HG03135 (cell line): ENCODE results near the gene CYP2D6.
"Not testable (repeated sequence)": the region's sequence is repeated elsewhere in the genome, so short reads cannot be mapped to it uniquely, and the experiment has no call there.

ENCODE experiments used
- ATAC-seq: cut with Tn5 transposase; IDR thresholded peaks from one replicate; pipeline ENCODE4 v1.9.1; 2021; ENCODE audit warnings: mild to moderate bottlenecking, moderate library complexity; ENCODE audit not compliant: unreplicated experiment

CYP2D6 gene

DNA sequence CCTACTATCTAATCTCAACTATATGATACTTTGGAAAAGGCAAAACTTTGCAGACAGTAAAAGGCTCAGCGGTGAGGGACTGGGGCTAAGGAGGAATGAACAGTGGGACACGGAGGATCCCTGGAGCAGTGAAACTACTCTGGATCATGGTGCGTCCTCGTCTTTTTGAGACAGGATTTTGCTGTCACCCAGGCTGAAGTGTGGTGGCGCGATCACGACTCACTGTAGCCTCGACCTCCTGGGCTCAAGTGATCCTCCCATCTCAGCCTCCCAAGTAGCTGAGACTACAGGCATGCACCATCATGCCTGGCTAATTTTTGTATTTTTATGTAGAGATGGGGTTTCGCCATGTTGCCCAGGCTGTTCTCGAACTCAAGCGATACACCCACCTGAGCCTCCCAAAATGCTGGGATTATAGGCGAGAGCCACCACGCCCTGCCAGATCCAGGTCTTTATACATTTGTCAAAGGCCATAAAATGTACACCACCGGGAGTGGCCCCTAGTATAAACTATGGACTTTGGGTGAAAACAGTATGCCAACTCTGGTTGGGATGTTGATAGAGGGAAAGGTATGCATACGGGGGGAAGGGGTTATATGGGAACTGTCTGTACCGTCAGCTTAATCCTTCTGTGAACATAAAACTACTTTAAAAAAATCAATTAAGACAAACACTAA is 28.0 kb upstream of the CYP2D6 start:
- no peak for ATAC-seq

DNA sequence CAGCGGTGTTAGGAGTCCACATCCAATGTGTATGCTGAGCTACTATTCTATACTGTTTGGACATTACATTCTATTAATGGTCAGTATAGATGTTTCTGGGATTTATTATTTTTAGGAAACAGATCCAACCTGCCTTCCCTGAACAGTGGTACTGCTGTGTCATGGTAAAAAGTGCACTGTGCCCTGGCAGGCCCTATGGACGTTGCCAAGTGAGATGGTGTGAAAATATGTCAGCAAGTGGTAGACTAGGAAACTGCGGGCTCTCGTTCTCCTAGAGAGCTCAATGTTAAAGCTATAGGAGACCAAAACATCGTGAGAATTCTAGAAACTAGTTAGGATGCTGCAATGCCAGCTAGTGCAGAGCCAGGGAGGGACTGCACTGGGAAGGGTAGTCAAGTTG is 26.0 kb upstream of the CYP2D6 start:
- ATAC-seq: no peak

DNA sequence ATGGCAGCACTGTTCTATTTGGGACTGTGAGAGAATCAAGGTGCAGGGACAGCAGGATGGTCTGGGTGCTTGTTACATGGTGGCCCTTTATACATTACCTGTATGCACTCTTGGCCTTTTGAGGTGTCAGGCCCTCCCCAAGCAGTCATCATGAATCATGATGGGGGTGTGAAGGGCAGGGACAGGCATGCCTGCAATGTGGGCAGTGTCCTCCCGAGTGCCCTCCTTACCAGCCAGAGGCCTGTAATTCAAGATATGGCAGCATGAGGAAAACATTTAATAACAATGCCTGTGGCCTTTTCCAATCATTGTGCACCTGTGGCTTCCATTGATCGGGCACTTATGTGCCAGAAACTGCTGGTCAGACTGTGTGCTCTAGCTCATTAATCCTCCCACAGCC is 25.5 kb upstream of the CYP2D6 start:
- no peak for ATAC-seq

DNA sequence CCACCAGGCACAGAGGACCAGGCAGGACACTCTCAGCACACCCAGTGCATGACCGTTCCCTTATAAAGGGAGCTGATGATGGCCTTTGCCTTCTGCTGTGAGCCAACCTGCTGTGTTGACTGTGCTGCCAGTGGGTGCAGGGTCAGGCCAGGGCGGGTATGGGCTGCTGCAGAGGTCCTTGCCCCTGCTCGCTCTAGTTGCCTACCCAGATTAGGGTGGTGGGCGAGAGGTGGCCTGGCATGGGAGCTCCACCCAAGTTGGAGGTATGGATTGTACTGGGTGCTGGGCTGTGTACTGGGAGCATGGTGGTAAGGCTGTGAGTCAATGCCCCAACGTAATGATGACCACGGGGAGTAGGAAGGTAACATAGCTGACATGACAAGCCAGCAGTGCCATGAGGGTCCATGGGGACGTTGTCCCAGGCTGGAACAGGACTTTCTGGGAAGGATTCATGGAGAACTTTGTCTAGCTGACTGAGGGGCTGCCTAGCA is 24.5 kb upstream of the CYP2D6 start:
- ATAC-seq: no peak

DNA sequence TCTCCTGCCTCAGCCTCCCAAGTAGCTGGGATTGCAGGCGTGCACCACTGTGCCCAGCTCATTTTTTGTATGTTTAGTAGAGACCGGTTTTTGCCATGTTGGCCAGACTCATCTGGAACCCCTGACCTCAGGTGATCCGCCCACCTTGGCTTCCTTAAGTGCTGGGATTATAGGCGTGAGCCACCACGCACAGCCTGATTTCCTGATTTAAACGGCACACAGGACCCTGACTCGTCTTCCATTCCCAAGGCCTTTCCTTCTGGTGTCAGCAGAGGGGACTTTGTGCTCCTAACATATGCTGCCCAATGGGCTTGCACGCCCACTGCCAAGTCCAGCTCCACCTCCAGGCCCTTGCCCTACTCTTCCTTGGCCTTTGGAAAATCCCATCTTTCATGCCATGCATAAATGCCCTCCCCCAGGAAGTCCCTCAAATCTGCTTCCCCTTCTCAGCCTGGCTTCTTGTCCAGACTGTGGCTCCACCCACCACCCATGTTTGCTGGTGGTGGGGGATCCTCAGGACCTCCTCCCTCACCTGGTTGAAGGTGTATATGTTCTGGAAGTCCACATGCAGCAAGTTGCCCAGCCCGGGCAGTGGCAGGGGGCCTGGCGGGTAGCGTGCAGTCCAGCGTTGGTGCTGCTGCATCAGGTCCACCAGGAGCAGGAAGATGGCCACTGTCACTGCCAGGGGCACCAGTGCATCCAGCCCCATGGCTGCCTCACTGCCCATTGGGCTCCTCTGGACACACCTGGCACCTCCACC is 23.9 kb upstream of the CYP2D6 start:
- ATAC-seq: no peak

DNA sequence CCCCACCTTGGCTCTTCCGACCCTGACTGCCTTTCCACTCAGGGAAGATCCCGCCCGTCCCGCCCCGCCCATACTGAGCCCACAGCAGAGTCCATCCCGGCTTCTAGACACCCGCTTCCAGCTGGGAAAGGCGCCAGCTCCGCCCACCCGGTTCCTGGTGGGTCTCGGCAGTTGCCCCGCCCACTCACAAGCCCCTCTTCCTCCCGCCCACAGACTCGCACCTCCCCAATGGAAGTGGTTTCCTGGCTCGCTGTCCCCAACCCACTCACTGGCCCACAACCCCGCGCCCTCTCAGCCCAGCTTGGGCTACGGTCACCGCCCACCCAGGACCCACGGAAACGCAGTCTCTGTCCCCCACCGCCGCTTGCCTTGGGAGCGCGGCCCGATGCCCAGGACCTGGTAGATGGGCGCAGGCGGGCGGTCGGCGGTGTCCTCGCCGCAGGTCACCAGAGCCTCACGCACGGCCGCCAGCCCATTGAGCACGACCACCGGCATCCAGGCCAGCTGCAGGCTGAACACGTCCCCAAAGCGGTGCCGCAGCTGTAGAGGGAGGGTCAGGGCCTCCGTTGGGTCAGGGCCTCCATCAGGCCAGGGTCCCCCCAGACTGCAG is 22.2 kb upstream of the CYP2D6 start:
- ATAC-seq: no peak

DNA sequence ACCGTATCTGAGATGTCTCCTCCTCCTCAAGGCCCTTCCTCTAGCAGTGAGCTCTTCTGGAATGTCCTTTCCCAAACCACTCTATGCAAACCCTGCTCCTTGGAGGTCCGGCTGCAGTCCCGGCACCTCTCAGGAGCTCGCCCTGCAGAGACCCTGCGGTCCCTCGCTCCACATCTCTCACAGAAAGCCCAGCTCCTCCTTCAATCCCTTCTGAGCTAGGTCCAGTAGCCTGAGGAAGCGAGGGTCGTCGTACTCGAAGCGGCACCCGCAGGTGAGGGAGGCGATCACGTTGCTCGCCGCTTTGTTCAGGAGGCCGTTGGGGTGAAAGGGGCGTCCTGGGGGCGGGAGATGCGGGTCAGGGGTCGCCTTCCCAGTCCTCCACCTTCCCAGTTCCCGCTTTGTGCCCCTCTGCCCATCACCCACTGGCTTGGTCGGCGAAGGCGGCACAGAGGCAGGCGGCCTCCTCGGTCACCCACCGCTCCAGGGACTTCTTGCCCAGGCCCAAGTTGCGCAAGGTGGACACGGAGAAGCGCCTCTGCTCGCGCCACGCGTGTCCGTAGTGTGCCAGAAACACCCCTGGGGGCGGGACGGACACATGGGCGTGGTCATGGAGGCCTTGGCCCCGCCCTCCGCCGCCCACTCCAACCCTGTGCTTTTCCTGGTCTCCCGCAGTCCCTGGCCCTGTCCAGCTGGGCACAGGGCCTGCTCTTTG is 21.5 kb upstream of the CYP2D6 start:
- no peak for ATAC-seq

DNA sequence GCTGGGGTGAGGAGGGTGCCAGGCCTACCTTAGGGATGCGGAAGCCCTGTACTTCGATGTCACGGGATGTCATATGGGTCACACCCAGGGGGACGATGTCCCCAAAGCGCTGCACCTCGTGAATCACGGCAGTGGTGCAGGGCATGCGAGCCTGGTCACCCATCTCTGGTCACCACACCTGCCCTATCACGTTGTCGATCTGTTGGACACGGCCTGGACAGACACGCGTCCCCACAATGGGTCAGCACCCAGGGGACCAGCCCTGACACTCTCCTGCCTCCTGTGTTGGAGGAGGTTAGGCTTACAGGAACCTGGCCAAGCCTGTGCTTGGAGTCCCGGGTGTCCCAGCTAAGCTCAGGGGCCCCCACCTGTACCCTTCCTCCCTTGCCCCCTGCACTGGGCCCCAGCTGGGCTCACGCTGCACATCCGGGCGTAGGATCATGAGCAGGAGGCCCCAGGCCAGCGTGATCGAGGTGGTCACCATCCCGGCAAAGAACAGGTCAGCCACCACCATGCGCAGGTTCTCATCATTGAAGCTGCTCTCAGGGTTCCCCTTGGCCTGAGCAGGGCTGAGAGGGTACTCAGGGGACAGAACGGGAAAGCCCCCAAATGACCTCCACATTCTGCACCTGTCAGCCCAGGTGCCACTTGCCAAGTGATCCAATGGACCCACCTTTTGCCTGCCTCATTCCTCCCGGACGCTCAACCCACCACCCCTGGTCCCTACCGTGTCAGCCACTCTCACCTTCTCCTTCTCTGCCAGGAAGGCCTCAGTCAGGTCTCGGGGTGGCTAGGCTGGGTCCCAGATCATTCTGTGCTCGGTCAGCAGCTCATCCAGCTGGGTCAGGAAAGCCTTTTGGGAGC is 20.3 kb upstream of the CYP2D6 start:
- no peak for ATAC-seq

- not testable (repeated sequence) for ATAC-seq
Measured at GRCh38 chr22:42149798-42150197, 19.2 kb upstream of the CYP2D6 start.

DNA sequence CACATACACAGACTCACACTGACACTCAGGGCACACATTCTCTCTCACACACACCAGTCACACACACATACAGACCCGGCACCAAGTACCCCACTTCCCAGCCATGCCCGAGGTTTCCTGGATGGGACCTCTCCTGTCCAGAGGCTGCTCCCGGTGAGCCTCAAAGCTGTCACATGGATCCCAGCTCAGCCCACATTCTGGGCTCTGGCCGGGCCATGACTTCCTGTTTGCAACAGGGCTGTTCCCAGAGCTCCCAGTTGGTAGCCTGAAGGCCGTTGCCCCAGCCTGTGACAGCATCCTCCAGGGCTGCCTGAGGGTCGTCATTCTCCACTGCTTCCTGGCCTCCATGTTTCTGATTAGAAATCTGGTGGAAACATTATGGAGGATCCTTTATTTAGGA is 14.6 kb upstream of the CYP2D6 start:
- no peak for ATAC-seq

DNA sequence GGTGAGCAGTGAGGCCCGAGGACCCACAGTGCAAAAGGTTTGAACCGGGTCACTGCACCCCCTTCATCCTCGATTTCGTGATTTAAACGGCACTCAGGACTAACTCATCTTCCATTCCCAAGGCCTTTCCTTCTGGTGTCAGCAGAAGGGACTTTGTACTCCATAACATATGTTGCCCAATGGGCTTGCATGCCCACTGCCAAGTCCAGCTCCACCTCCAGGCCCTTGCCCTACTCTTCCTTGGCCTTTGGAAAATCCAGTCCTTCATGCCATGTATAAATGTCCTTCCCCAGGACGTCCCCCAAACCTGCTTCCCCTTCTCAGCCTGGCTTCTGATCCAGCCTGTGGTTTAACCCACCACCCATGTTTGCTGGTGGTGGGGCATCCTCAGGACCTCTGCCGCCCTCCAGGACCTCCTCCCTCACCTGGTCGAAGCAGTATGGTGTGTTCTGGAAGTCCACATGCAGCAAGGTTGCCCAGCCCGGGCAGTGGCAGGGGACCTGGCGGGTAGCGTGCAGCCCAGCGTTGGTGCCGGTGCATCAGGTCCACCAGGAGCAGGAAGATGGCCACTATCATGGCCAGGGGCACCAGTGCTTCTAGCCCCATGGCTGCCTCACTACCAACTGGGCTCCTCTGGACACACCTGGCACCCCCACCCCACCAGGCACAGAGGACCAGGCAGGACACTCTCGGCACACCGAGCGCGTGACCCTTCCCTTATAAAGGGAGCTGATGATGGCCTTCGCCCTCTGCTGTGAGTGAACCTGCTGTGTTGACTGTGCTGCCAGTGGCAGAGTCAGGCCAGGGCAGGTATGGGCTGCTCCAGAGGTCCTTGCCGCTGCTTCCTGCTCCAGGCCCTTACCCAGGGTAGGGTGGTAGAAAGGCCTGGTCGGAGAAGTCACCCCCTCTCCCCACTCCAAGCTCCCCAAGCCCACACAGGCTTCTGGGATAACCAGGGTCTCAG is 13.5 kb upstream of the CYP2D6 start:
- not testable (repeated sequence) for ATAC-seq

GRCh38 chr22:42142771-42143461 is 12.3 kb upstream of the CYP2D6 start:
- no peak for ATAC-seq

DNA sequence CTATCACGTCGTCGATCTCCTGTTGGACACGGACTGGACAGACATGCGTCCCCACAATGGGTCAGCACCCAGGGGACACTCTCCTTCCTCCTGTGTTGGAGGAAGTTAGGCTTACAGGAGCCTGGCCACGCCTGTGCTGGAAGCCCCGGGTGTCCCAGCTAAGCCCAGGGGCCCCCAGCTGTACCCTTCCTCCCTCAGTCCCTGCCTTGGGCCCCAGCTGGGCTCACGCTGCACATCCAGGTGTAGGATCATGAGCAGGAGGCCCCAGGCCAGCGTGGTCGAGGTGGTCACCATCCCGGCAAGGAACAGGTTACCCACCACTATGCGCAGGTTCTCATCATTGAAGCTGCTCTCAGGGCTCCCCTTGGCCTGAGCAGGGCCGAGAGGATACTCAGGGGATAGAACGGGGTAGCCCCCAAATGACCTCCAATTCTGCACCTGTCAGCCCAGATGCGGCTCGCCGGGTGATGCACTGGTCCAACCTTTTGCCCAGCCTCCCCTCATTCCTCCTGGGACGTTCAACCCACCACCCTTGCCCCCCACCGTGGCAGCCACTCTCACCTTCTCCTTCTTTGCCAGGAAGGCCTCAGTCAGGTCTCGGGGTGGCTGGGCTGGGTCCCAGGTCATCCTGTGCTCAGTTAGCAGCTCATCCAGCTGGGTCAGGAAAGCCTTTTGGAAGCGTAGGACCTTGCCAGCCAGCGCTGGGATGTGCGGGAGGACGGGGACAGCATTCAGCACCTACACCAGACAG is 10.9 kb upstream of the CYP2D6 start:
- not testable (repeated sequence) for ATAC-seq

GRCh38 chr22:42140153-42140552 is 9.5 kb upstream of the CYP2D6 start:
- not testable (repeated sequence) for ATAC-seq

GRCh38 chr22:42139508-42139907 is 8.9 kb upstream of the CYP2D6 start:
- not testable (repeated sequence) for ATAC-seq

GRCh38 chr22:42138972-42139371 is 8.4 kb upstream of the CYP2D6 start:
- no peak for ATAC-seq

- no peak for ATAC-seq
Measured at GRCh38 chr22:42138122-42138770, 7.6 kb upstream of the CYP2D6 start.
